ENCODE data around the gene INSYN2B.

GRCh38 chr5:169827769-169828168, 152.5 kb downstream of the INSYN2B start:
- TF ChIP-seq CTCF (IDR thresholded peaks at IDR 0.05): no peak
- TF ChIP-seq POLR2A (IDR thresholded peaks at IDR 0.05): no peak

Data from heart left ventricle (tissue), 13 donors.